Stimulated activated naive CD8-positive, alpha-beta T cell treated with anti-CD3 and anti-CD28 coated beads, Interleukin-15, amount 100 ng/mL, for 72 hours (primary cell): ENCODE results near the gene PRKAB2.

Source experiments
- ATAC-seq: fragments of 150-1000 bp; cut with Tn5 transposase; 2 replicates; pipeline ENCODE4 v1.10.0; 2021; ENCODE audit warnings: mild to moderate bottlenecking, moderate library complexity
- DNase-seq, 2 donors: peaks; one replicate each; pipeline ENCODE4 v3.0.0; 2021 to 2022
- H3K27ac Mint-ChIP-seq, 2 donors: one replicate each; pipeline ENCODE4 v1.8.0; 2022; ENCODE audit warnings: mild to moderate bottlenecking in 2 of 2, mixed read lengths in 2 of 2, moderate library complexity in 2 of 2
- H3K27me3 Mint-ChIP-seq: one replicate; pipeline ENCODE4 v1.8.0; 2022; ENCODE audit warnings: mixed read lengths
- H3K4me1 Mint-ChIP-seq: one replicate; pipeline ENCODE4 v1.8.0; 2022; ENCODE audit warnings: mild to moderate bottlenecking, mixed read lengths
- H3K4me3 Mint-ChIP-seq, 2 donors: one replicate each; pipeline ENCODE4 v1.8.0; 2022; ENCODE audit warnings: mild to moderate bottlenecking in 2 of 2, mixed read lengths in 2 of 2, moderate library complexity in 1 of 2
- H3K9me3 Mint-ChIP-seq, 2 donors: one replicate each; pipeline ENCODE4 v1.8.0; 2022; ENCODE audit warnings: mixed read lengths in 2 of 2

PRKAB2 gene

GRCh38 chr1:147172168-147173016 lies at the start of gene PRKAB2:
PRKAB2 (minus strand) TSS chr1:147172470; CDS start chr1:147172144, 326 bp downstream.
- no peaks in the 10 kb centered on the region for H3K27me3 Mint-ChIP-seq
- peaks cover 39% of the 10 kb centered on the region for H3K4me1 Mint-ChIP-seq
- peaks cover 5 to 11% of the 10 kb centered on the region in 2 donors for H3K9me3 Mint-ChIP-seq
- peak; percentile 97 to 98 for DNase-seq
- H3K4me3 Mint-ChIP-seq: peak within 1 kb of the TSS; percentile 97 to 99
- peak within 1 kb of the TSS; percentile 99 to 100 for H3K27ac Mint-ChIP-seq
- peak; percentile 92 for ATAC-seq

GRCh38 chr1:147218606-147219005 lies 46.3 kb upstream of the PRKAB2 start:
- Mint-ChIP-seq H3K9me3 (no peaks in the 10 kb centered on the region), H3K27ac (no peak overlapping the region), H3K27me3 (no peaks in the 10 kb centered on the region), H3K4me1 (peaks cover under 1% of the 10 kb centered on the region), H3K4me3 (no peak overlapping the region)
- ATAC-seq (no peak), DNase-seq (no peak)

- Mint-ChIP-seq H3K27me3 (no peaks in the 10 kb centered on the region), H3K4me1 (no peaks in the 10 kb centered on the region), H3K9me3 (no peaks in the 10 kb centered on the region), H3K4me3 (no peak overlapping the region), H3K27ac (no peak overlapping the region)
- ATAC-seq (no peak), DNase-seq (no peak)
Observed at GRCh38 chr1:147217141-147217540, 44.9 kb upstream of the PRKAB2 start.

DNA sequence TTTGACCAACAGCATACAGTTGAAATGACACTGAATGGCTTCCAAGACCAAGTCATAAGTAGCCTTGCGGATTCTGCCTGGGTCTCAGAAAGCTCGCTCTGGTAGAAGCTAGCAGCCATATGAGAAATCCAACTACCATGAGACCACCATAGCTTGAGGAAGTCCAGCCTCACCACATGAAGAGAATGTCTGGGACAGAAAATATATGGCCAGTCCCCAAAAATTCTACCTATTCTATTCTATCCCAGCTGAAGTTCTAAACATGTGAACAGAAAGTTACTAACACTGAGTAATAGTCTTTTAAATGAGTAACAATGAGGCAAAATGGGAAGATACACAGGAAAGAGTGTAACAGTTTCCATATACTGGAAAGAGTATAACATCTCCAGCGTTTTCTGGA lies 43.9 kb upstream of the PRKAB2 start:
- no peaks in the 10 kb centered on the region for H3K4me1 Mint-ChIP-seq

DNA sequence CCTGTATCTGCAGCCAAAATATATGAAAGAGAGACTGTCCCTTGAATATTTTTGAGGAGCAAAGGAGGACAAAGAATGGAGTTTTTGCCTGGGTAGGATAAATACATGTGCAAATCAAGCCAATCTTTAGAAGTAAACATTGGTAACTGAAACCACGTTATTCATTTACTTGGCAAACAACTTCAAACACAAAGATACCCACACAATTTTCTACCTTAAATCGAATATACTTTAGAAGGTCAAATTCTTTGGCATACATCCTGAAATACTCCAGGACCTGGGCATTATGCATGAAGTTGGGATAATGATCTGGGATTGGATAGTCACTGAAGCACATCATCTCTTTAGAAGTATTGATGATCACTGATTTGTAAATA lies 43.3 kb upstream of the PRKAB2 start:
- no peaks in the 10 kb centered on the region for H3K9me3 Mint-ChIP-seq
- H3K27ac Mint-ChIP-seq: no peak overlapping the region
- no peaks in the 10 kb centered on the region for H3K4me1 Mint-ChIP-seq
- ATAC-seq (no peak), DNase-seq (no peak)
- H3K27me3 Mint-ChIP-seq: no peaks in the 10 kb centered on the region
- H3K4me3 Mint-ChIP-seq: no peak overlapping the region

More for the DNA sequence above, 43.9 kb upstream of the PRKAB2 start:
- no peak for DNase-seq
- Mint-ChIP-seq H3K27ac (no peak overlapping the region), H3K9me3 (no peaks in the 10 kb centered on the region), H3K27me3 (no peaks in the 10 kb centered on the region), H3K4me3 (no peak overlapping the region)
- ATAC-seq: no peak

DNA sequence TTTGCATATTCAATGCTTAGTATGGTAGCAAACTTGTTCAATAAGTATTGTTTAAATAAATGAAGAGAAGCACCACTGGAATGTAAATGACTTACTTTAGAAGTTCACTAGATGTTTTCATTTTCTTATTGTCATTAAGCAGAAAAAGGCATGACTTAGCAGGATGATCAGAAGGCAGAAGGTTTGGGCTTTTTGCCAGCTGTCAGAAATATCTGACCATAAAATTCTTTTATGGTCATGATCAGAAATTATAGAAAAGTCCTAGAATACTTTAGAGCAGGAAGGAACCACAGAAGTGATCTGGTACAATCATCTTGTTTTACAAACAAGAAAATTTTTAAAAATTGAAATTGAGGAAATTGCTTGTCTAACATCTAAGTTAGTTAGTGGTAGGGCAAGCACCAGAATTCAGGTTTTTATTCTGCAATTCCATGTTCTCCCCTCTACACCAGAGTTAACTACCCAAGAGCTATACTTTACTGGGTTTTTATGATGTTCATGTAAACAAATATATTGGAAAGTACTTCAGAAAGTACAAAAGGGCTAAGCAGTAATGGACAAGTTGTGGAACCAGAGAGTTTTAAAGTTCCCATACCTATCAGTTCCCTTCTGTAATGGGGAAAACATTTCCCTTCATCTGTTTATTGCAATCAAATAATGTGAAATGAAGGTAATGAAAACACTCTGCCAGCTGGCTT lies 42.7 kb upstream of the PRKAB2 start:
- Mint-ChIP-seq H3K9me3 (no peaks in the 10 kb centered on the region), H3K27me3 (no peaks in the 10 kb centered on the region), H3K4me1 (no peaks in the 10 kb centered on the region), H3K27ac (no peak overlapping the region), H3K4me3 (no peak overlapping the region)
- DNase-seq: no peak
- no peak for ATAC-seq

- no peak overlapping the region for H3K27ac Mint-ChIP-seq
- no peak overlapping the region for H3K4me3 Mint-ChIP-seq
- no peaks in the 10 kb centered on the region for H3K4me1 Mint-ChIP-seq
- no peaks in the 10 kb centered on the region for H3K9me3 Mint-ChIP-seq
- H3K27me3 Mint-ChIP-seq: no peaks in the 10 kb centered on the region
- ATAC-seq (no peak), DNase-seq (no peak)
Observed at GRCh38 chr1:147214325-147214724, 42.1 kb upstream of the PRKAB2 start.

GRCh38 chr1:147213271-147213670 lies 41.0 kb upstream of the PRKAB2 start:
- DNase-seq (no peak), ATAC-seq (peak; percentile 81)
- H3K4me3 Mint-ChIP-seq: no peak overlapping the region
- H3K27me3 Mint-ChIP-seq: no peaks in the 10 kb centered on the region
- no peak overlapping the region for H3K27ac Mint-ChIP-seq
- H3K4me1 Mint-ChIP-seq: no peaks in the 10 kb centered on the region
- no peaks in the 10 kb centered on the region for H3K9me3 Mint-ChIP-seq

DNA sequence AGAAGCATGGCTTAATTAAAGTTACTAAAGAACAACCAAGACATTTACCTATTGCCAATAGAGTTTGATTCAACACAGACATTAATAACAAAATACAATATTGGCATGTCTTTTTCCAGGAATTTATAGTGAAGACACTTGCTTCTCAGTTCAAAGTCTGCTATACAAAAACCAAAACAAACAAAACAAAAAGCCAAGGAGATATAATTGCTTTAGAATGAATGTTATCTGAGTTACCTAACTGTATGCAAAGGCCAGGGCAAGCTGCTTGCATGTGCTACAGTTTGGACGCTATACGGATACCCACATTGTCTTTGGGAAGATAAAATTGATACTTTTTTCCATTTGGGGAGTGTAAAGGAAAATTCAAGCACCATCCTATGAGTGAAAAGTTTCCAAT lies 39.3 kb upstream of the PRKAB2 start:
- Mint-ChIP-seq H3K27me3 (no peaks in the 10 kb centered on the region), H3K4me1 (no peaks in the 10 kb centered on the region), H3K9me3 (no peaks in the 10 kb centered on the region), H3K27ac (no peak overlapping the region), H3K4me3 (no peak overlapping the region)
- no peak for DNase-seq
- ATAC-seq: no peak

GRCh38 chr1:147210987-147211386 lies 38.7 kb upstream of the PRKAB2 start:
- H3K9me3 Mint-ChIP-seq: no peaks in the 10 kb centered on the region
- ATAC-seq (no peak), DNase-seq (no peak)
- H3K27me3 Mint-ChIP-seq: no peaks in the 10 kb centered on the region
- H3K4me3 Mint-ChIP-seq: no peak overlapping the region
- H3K4me1 Mint-ChIP-seq: no peaks in the 10 kb centered on the region
- H3K27ac Mint-ChIP-seq: no peak overlapping the region

GRCh38 chr1:147209825-147210821 lies 37.9 kb upstream of the PRKAB2 start:
- no peaks in the 10 kb centered on the region for H3K9me3 Mint-ChIP-seq
- no peaks in the 10 kb centered on the region for H3K27me3 Mint-ChIP-seq
- no peaks in the 10 kb centered on the region for H3K4me1 Mint-ChIP-seq
- ATAC-seq: no peak
- no peak for DNase-seq
- H3K4me3 Mint-ChIP-seq: no peak overlapping the region
- no peak overlapping the region for H3K27ac Mint-ChIP-seq

- DNase-seq: no peak
- no peaks in the 10 kb centered on the region for H3K9me3 Mint-ChIP-seq
- no peaks in the 10 kb centered on the region for H3K27me3 Mint-ChIP-seq
- H3K27ac Mint-ChIP-seq: no peak overlapping the region
- no peak for ATAC-seq
- no peaks in the 10 kb centered on the region for H3K4me1 Mint-ChIP-seq
- no peak overlapping the region for H3K4me3 Mint-ChIP-seq
Observed at GRCh38 chr1:147208619-147209018, 36.3 kb upstream of the PRKAB2 start.

GRCh38 chr1:147207192-147207591 lies 34.9 kb upstream of the PRKAB2 start:
- no peaks in the 10 kb centered on the region for H3K4me1 Mint-ChIP-seq
- no peaks in the 10 kb centered on the region for H3K27me3 Mint-ChIP-seq
- DNase-seq: no peak
- no peaks in the 10 kb centered on the region for H3K9me3 Mint-ChIP-seq
- no peak overlapping the region for H3K4me3 Mint-ChIP-seq
- ATAC-seq: no peak
- no peak overlapping the region for H3K27ac Mint-ChIP-seq

GRCh38 chr1:147204080-147204479 lies 31.8 kb upstream of the PRKAB2 start:
- no peak for DNase-seq
- Mint-ChIP-seq H3K4me3 (no peak overlapping the region), H3K27ac (no peak overlapping the region), H3K9me3 (no peaks in the 10 kb centered on the region), H3K4me1 (no peaks in the 10 kb centered on the region), H3K27me3 (no peaks in the 10 kb centered on the region)
- ATAC-seq: no peak

GRCh38 chr1:147202576-147202975 lies 30.3 kb upstream of the PRKAB2 start:
- no peaks in the 10 kb centered on the region for H3K9me3 Mint-ChIP-seq
- no peak overlapping the region for H3K4me3 Mint-ChIP-seq
- DNase-seq: no peak
- no peak for ATAC-seq
- H3K27me3 Mint-ChIP-seq: no peaks in the 10 kb centered on the region
- H3K4me1 Mint-ChIP-seq: no peaks in the 10 kb centered on the region
- H3K27ac Mint-ChIP-seq: peak overlapping the region in 1 of 2 donors; percentile 59
